HG03342 (cell line): ENCODE results near the gene NRBP1.

Experiments
- ATAC-seq: cut with Tn5 transposase; IDR thresholded peaks from one replicate; pipeline ENCODE4 v1.9.1; 2021; ENCODE audit warnings: mild to moderate bottlenecking, moderate library complexity; ENCODE audit not compliant: unreplicated experiment

Gene NRBP1

DNA sequence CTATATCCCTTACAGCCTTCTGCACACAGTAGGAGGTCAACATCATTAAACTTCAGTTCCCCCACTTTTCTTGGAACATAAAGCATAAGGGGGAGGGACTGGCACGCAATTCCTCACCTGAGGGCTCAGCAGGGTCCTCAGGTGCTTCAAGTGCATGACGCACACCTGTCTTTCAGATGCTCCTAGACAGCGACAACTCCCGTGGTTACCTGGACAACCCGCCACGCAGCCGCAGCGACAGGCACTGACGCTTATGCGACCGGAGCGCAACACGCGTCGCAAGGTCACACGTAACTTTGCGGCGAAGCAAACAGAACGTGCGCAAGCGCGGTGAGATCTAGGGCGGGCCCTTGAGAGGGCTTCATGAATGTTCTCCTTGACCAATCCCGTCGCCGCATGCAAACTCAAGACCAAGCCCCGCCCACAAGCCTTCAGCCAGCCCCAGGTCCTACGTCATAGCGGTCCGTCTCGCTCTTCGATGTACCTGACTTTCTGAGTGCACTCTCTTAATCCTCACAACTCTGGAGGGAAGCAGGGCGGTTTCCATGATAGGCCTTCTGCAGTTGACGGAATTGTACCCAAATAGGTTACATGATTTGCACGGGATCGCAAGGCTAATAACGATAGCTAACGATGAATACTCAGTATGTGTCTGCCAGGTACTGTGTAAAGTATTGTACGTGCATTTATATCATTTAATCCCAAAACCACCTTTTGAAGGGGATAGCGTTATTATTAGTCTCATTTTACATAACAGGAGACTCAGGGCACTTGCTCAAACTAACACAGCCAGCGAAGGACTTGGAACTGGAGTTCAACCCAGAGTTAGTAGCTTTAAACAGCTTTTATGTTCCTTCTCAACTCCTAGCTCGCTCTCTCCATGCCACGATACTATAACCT, 61.3 kb downstream of the NRBP1 start, which contains the start of gene IFT172:
Gene IFT172 (minus strand): TSS at position 246 of the 900 bp plus-strand sequence. CDS start 90 bp downstream, at position 156.
- peak; percentile 90 for ATAC-seq
